ENCODE measurements around the gene KRT3. TPM values are rescaled to one million over a fixed set of nuclear protein-coding genes. Genes with fewer than 3 reads are reported as not detected.
"Not testable (repeated sequence)": the region's sequence is repeated elsewhere in the genome, so short reads cannot be mapped to it uniquely, and the experiment has no call there.

The KRT3 gene
- total RNA-seq, 1 experiment from 2014 or later = not detected

- Mint-ChIP-seq H3K4me1 (ENCODE audit: low read depth, unreplicated experiment) (no peaks in the 10 kb centered on the region), H3K9me3 (ENCODE audit: low read depth, unreplicated experiment) (no peaks in the 10 kb centered on the region), H3K4me3 (ENCODE audit: low read depth, unreplicated experiment) (no peak overlapping the region), H3K27ac (ENCODE audit: unreplicated experiment) (no peak overlapping the region), H3K36me3 (ENCODE audit: insufficient read depth, unreplicated experiment) (no peaks in the 10 kb centered on the region), H3K27me3 (ENCODE audit: unreplicated experiment) (peaks cover 14% of the 10 kb centered on the region)
- intact Hi-C loops (cut with micrococcal nuclease; ENCODE audit: unreplicated experiment) = no loop called here
- TF ChIP-seq, protein P1, sequence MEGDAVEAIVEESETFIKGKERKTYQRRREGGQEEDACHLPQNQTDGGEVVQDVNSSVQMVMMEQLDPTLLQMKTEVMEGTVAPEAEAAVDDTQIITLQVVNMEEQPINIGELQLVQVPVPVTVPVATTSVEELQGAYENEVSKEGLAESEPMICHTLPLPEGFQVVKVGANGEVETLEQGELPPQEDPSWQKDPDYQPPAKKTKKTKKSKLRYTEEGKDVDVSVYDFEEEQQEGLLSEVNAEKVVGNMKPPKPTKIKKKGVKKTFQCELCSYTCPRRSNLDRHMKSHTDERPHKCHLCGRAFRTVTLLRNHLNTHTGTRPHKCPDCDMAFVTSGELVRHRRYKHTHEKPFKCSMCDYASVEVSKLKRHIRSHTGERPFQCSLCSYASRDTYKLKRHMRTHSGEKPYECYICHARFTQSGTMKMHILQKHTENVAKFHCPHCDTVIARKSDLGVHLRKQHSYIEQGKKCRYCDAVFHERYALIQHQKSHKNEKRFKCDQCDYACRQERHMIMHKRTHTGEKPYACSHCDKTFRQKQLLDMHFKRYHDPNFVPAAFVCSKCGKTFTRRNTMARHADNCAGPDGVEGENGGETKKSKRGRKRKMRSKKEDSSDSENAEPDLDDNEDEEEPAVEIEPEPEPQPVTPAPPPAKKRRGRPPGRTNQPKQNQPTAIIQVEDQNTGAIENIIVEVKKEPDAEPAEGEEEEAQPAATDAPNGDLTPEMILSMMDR (IDR thresholded peaks at IDR 0.05; ENCODE audit: unreplicated experiment) = no peak
- BruUV-seq (replicated peaks) = no TSS peak
- DNase-seq = no peak
- CTCF ChIA-PET = no interaction called here
These were observed 34.1 kb downstream of the KRT3 start for GRCh38 chr12:52761802-52762201.

DNA sequence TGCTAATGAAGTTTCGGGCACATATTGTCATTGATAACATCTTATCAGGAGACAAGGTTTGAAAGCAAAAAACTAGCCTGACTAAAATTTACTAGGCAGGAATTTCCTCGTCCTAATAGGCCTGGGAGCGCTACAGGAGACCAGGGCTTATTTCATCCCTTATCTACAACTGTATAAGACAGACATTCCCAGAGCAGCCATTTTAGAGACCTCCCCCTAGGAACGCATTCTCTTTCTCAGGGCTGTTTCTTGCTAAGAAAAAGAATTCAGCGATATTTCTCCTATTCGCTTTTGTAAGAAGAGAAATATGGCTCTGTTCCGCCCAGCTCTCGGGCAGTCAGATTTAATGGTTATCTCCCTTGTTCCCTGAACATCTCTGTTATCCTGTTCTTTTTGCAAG is 34.7 kb downstream of the KRT3 start:
- H3K27ac Mint-ChIP-seq (ENCODE audit: unreplicated experiment); H3K4me1 Mint-ChIP-seq (ENCODE audit: low read depth, unreplicated experiment); intact Hi-C loops (cut with micrococcal nuclease; ENCODE audit: unreplicated experiment); H3K4me3 Mint-ChIP-seq (ENCODE audit: low read depth, unreplicated experiment); CTCF ChIA-PET; BruUV-seq (replicated peaks); H3K9me3 Mint-ChIP-seq (ENCODE audit: low read depth, unreplicated experiment); H3K36me3 Mint-ChIP-seq (ENCODE audit: insufficient read depth, unreplicated experiment); DNase-seq; H3K27me3 Mint-ChIP-seq (ENCODE audit: unreplicated experiment): not testable (repeated sequence)

DNA sequence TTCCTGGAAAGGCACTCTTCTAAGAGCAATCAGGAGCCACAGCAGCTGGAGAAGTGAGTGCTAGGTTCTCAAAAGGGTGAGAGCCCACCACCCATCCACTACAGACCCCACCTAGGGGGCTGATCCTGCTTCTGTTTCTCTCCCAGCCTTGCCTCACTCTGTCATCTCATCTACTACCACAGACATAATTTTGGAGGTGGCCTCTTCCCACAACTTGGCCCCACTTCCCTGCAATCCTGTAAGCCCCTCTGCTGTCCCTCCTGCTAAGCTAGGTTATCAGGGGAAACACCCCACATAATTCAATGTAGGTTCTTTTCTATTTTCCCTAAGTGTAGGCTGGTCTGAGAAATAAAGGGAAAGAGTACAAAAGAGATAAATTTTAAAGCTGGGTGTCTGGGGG is 35.3 kb downstream of the KRT3 start:
- no peaks in the 10 kb centered on the region for H3K36me3 Mint-ChIP-seq (ENCODE audit: insufficient read depth, unreplicated experiment)
- TF ChIP-seq, protein P1 (IDR thresholded peaks at IDR 0.05; ENCODE audit: unreplicated experiment) = no peak
- no peak overlapping the region for H3K4me3 Mint-ChIP-seq (ENCODE audit: low read depth, unreplicated experiment)
- H3K9me3 Mint-ChIP-seq (ENCODE audit: low read depth, unreplicated experiment) = no peaks in the 10 kb centered on the region
- CTCF ChIA-PET = no interaction called here
- intact Hi-C loops (cut with micrococcal nuclease; ENCODE audit: unreplicated experiment) = no loop called here
- no peaks in the 10 kb centered on the region for H3K4me1 Mint-ChIP-seq (ENCODE audit: low read depth, unreplicated experiment)
- DNase-seq = no peak
- no TSS peak for BruUV-seq (replicated peaks)
- H3K27me3 Mint-ChIP-seq (ENCODE audit: unreplicated experiment) = peaks cover 3% of the 10 kb centered on the region
- H3K27ac Mint-ChIP-seq (ENCODE audit: unreplicated experiment) = no peak overlapping the region

GRCh38 chr12:52759695-52760094 is 36.2 kb downstream of the KRT3 start:
- CTCF ChIA-PET = no interaction called here
- H3K27ac Mint-ChIP-seq (ENCODE audit: unreplicated experiment) = no peak overlapping the region
- no peaks in the 10 kb centered on the region for H3K9me3 Mint-ChIP-seq (ENCODE audit: low read depth, unreplicated experiment)
- H3K4me1 Mint-ChIP-seq (ENCODE audit: low read depth, unreplicated experiment) = no peaks in the 10 kb centered on the region
- TF ChIP-seq, protein P1 (IDR thresholded peaks at IDR 0.05; ENCODE audit: unreplicated experiment) = no peak
- no TSS peak for BruUV-seq (replicated peaks)
- no peaks in the 10 kb centered on the region for H3K27me3 Mint-ChIP-seq (ENCODE audit: unreplicated experiment)
- intact Hi-C loops (cut with micrococcal nuclease; ENCODE audit: unreplicated experiment) = no loop called here
- H3K4me3 Mint-ChIP-seq (ENCODE audit: low read depth, unreplicated experiment) = no peak overlapping the region
- DNase-seq = no peak
- no peaks in the 10 kb centered on the region for H3K36me3 Mint-ChIP-seq (ENCODE audit: insufficient read depth, unreplicated experiment)

- DNase-seq = no peak
- TF ChIP-seq, protein P1 (IDR thresholded peaks at IDR 0.05; ENCODE audit: unreplicated experiment) = no peak
- Mint-ChIP-seq H3K36me3 (ENCODE audit: insufficient read depth, unreplicated experiment) (no peaks in the 10 kb centered on the region), H3K27me3 (ENCODE audit: unreplicated experiment) (no peaks in the 10 kb centered on the region), H3K27ac (ENCODE audit: unreplicated experiment) (no peak overlapping the region), H3K4me1 (ENCODE audit: low read depth, unreplicated experiment) (no peaks in the 10 kb centered on the region), H3K4me3 (ENCODE audit: low read depth, unreplicated experiment) (no peak overlapping the region), H3K9me3 (ENCODE audit: low read depth, unreplicated experiment) (no peaks in the 10 kb centered on the region)
- CTCF ChIA-PET = no interaction called here
- BruUV-seq (replicated peaks) = no TSS peak
- intact Hi-C loops (cut with micrococcal nuclease; ENCODE audit: unreplicated experiment) = no loop called here
These were observed 36.7 kb downstream of the KRT3 start for GRCh38 chr12:52759218-52759617.
